ENCODE results near the gene CCDC15.

CCDC15 gene

DNA sequence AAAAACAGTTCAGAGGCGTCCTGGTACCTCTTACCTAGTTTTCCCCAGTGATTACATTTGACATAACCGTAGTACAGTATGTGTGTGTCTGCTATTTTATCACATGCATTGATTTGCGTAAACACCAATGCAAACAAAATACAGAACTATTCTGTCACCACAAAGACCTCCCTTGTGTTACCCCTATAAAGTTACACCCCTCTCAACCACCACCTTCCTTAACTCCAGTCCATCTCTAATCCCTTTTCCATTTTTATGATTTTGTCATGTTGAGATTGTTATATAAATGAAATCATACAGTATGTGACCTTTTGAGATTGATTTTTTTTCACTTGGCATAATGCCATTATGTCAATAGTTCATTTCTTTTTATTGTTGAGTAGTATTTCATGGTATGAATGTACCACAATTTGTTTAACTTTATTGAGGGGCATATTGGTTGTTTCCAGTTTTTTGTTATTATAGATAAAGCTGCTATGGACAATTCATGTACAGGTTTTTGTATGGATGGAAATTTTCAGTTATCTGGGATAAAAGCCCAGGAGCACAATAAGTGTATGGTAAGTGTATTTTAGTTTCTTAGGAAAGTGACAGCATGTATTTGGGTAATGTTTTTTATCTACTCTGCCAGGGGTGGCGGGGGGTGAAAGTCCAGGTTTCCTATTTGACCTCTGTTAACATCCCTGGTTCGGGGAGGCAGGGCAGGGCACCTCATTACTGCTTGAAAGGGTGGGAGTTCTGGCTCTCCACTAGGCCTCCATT is 103.1 kb downstream of the CCDC15 start:
- Histone ChIP-seq H3K27ac (ENCODE audit: extremely low read depth, low read depth, low read length) (no peak overlapping the region), H3K4me3 (ENCODE audit: low read depth, low read length) (no peak overlapping the region), H3K9me3 (ENCODE audit: control insufficient read depth, insufficient read depth, low read depth, low read length) (no peaks in the 10 kb centered on the region), H3K4me1 (ENCODE audit: control insufficient read depth, insufficient read depth, low read length) (no peaks in the 10 kb centered on the region), H3K36me3 (ENCODE audit: control insufficient read depth in 2 of 2, insufficient read depth in 1 of 2, low read length in 2 of 2) (peaks cover 0 to 8% of the 10 kb centered on the region in 2 experiments; a peak in 1 of 3 replicates)
- CTCF ChIA-PET = interaction anchor here (0.9 kb wide), 1 partner anchor 374 kb away, joined by 3 read pairs; no protein-coding TSS in a partner anchor
- TF ChIP-seq, protein P1, sequence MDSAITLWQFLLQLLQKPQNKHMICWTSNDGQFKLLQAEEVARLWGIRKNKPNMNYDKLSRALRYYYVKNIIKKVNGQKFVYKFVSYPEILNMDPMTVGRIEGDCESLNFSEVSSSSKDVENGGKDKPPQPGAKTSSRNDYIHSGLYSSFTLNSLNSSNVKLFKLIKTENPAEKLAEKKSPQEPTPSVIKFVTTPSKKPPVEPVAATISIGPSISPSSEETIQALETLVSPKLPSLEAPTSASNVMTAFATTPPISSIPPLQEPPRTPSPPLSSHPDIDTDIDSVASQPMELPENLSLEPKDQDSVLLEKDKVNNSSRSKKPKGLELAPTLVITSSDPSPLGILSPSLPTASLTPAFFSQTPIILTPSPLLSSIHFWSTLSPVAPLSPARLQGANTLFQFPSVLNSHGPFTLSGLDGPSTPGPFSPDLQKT (IDR thresholded peaks at IDR 0.05; ENCODE audit: borderline replicate concordance, low read depth, low read length) = no peak
- TF ChIP-seq ZFP37 (tag by site-specific recombination; IDR thresholded peaks at IDR 0.05) = no peak
- no peak for TF ChIP-seq ZNF155 (tag by site-specific recombination; IDR thresholded peaks at IDR 0.05)
- no peak for TF ChIP-seq ZNF266 (tag by site-specific recombination; IDR thresholded peaks at IDR 0.05; ENCODE audit: low read depth)
- no peak for TF ChIP-seq ZNF146 (tag by site-specific recombination; IDR thresholded peaks at IDR 0.05)
- POLR2A ChIA-PET = no interaction called here

DNA sequence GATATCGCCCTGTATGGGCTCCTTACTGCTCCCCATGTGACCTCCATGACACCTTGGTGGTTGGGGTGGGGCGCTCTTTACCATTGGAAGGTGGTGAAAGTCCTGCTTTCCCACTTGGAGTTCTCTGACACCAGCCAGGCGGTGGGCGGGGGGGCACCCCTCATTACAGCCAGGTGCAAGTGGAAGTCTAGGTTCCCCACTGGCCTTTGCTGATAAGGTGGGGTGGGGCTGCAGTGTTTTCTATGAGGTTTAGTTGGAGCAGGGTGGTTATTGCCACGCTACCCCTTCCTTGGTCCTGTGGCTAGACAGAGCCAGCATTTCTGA is 103.7 kb downstream of the CCDC15 start:
- POLR2A ChIA-PET = no interaction called here
- H3K36me3 ChIP-seq (ENCODE audit: control insufficient read depth in 2 of 2, insufficient read depth in 1 of 2, low read length in 2 of 2) = peaks cover 0 to 4% of the 10 kb centered on the region in 2 experiments; a peak in 1 of 3 replicates
- CTCF ChIA-PET = no interaction called here

More for the DNA sequence above, 103.7 kb downstream of the CCDC15 start:
- no peaks in the 10 kb centered on the region for H3K9me3 ChIP-seq (ENCODE audit: control insufficient read depth, insufficient read depth, low read depth, low read length)
- H3K27ac ChIP-seq (ENCODE audit: extremely low read depth, low read depth, low read length) = no peak overlapping the region
- no peak for TF ChIP-seq ZNF701 (tag by site-specific recombination; IDR thresholded peaks at IDR 0.05)
- TF ChIP-seq ZNF324 (tag by site-specific recombination; IDR thresholded peaks at IDR 0.05) = no peak
- TF ChIP-seq SCRT1 (tag by site-specific recombination; IDR thresholded peaks at IDR 0.05; ENCODE audit: borderline replicate concordance) = no peak
- TF ChIP-seq ZNF211 (tag by site-specific recombination; IDR thresholded peaks at IDR 0.05; ENCODE audit: low read depth) = no peak
- TF ChIP-seq OSR2 (tag by site-specific recombination; IDR thresholded peaks at IDR 0.05) = no peak
- no peak for TF ChIP-seq ZNF544 (tag by site-specific recombination; IDR thresholded peaks at IDR 0.05)
- TF ChIP-seq MZF1 (tag by site-specific recombination; IDR thresholded peaks at IDR 0.05; ENCODE audit: borderline replicate concordance) = no peak
- no peak for TF ChIP-seq ZSCAN23 (tag by site-specific recombination; IDR thresholded peaks at IDR 0.05)
- TF ChIP-seq, protein P2, sequence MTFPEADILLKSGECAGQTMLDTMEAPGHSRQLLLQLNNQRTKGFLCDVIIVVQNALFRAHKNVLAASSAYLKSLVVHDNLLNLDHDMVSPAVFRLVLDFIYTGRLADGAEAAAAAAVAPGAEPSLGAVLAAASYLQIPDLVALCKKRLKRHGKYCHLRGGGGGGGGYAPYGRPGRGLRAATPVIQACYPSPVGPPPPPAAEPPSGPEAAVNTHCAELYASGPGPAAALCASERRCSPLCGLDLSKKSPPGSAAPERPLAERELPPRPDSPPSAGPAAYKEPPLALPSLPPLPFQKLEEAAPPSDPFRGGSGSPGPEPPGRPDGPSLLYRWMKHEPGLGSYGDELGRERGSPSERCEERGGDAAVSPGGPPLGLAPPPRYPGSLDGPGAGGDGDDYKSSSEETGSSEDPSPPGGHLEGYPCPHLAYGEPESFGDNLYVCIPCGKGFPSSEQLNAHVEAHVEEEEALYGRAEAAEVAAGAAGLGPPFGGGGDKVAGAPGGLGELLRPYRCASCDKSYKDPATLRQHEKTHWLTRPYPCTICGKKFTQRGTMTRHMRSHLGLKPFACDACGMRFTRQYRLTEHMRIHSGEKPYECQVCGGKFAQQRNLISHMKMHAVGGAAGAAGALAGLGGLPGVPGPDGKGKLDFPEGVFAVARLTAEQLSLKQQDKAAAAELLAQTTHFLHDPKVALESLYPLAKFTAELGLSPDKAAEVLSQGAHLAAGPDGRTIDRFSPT (tag by site-specific recombination; IDR thresholded peaks at IDR 0.05) = no peak
- no peak for TF ChIP-seq WT1 (tag by site-specific recombination; IDR thresholded peaks at IDR 0.05)
- TF ChIP-seq ZEB2 (tag by site-specific recombination; IDR thresholded peaks at IDR 0.05) = no peak
- no peak for TF ChIP-seq ZNF624 (tag by site-specific recombination; IDR thresholded peaks at IDR 0.05)
- TF ChIP-seq ZNF311 (tag by site-specific recombination; IDR thresholded peaks at IDR 0.05; ENCODE audit: borderline replicate concordance) = no peak
- no peak for TF ChIP-seq ZNF114 (tag by site-specific recombination; IDR thresholded peaks at IDR 0.05)
- no peak for TF ChIP-seq ZBTB20 (tag by site-specific recombination; IDR thresholded peaks at IDR 0.05)
- TF ChIP-seq, protein P3, sequence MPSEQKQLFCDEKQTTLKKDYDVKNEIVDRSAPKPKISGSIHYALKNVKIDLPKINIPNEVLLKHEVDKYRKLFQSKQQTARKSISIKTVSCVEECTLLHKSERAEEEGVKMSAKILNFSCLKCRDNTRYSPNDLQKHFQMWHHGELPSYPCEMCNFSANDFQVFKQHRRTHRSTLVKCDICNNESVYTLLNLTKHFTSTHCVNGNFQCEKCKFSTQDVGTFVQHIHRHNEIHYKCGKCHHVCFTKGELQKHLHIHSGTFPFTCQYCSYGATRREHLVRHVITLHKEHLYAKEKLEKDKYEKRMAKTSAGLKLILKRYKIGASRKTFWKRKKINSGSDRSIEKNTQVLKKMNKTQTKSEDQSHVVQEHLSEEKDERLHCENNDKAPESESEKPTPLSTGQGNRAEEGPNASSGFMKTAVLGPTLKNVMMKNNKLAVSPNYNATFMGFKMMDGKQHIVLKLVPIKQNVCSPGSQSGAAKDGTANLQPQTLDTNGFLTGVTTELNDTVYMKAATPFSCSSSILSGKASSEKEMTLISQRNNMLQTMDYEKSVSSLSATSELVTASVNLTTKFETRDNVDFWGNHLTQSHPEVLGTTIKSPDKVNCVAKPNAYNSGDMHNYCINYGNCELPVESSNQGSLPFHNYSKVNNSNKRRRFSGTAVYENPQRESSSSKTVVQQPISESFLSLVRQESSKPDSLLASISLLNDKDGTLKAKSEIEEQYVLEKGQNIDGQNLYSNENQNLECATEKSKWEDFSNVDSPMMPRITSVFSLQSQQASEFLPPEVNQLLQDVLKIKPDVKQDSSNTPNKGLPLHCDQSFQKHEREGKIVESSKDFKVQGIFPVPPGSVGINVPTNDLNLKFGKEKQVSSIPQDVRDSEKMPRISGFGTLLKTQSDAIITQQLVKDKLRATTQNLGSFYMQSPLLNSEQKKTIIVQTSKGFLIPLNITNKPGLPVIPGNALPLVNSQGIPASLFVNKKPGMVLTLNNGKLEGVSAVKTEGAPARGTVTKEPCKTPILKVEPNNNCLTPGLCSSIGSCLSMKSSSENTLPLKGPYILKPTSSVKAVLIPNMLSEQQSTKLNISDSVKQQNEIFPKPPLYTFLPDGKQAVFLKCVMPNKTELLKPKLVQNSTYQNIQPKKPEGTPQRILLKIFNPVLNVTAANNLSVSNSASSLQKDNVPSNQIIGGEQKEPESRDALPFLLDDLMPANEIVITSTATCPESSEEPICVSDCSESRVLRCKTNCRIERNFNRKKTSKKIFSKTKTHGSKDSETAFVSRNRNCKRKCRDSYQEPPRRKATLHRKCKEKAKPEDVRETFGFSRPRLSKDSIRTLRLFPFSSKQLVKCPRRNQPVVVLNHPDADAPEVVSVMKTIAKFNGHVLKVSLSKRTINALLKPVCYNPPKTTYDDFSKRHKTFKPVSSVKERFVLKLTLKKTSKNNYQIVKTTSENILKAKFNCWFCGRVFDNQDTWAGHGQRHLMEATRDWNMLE (tag by site-specific recombination; conservative IDR thresholded peaks at IDR 0.05; ENCODE audit: low read depth) = no peak
- TF ChIP-seq, protein P4, sequence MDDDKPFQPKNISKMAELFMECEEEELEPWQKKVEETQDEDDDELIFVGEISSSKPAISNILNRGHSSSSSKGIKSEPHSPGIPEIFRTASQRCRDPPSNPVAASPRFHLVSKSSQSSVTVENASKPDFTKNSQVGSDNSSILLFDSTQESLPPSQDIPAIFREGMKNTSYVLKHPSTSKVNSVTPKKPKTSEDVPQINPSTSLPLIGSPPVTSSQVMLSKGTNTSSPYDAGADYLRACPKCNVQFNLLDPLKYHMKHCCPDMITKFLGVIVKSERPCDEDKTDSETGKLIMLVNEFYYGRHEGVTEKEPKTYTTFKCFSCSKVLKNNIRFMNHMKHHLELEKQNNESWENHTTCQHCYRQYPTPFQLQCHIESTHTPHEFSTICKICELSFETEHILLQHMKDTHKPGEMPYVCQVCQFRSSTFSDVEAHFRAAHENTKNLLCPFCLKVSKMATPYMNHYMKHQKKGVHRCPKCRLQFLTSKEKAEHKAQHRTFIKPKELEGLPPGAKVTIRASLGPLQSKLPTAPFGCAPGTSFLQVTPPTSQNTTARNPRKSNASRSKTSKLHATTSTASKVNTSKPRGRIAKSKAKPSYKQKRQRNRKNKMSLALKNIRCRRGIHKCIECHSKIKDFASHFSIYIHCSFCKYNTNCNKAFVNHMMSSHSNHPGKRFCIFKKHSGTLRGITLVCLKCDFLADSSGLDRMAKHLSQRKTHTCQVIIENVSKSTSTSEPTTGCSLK (tag by site-specific recombination; IDR thresholded peaks at IDR 0.05) = no peak
- H3K4me3 ChIP-seq (ENCODE audit: low read depth, low read length) = no peak overlapping the region
- H3K4me1 ChIP-seq (ENCODE audit: control insufficient read depth, insufficient read depth, low read length) = no peaks in the 10 kb centered on the region

All from HEK293 (cell line).